CD14-positive monocyte (primary cell): ENCODE data around the gene KLHL14. TPM values are rescaled to one million over a fixed set of nuclear protein-coding genes. Genes with fewer than 3 reads are reported as not detected.

Experiments
- DNase-seq, 3 donors: peaks; one replicate each; pipeline ENCODE4 v3.0.0-alpha.2; 2011 to 2022
- H2AFZ ChIP-seq: 2 replicates; pipeline ENCODE4 v1.6.0; 2012; ENCODE audit warnings: mild to moderate bottlenecking, low read depth, low read length, inconsistent platforms; ENCODE audit not compliant: insufficient read depth, poor library complexity, severe bottlenecking
- H3K27ac ChIP-seq, 2 donors: 1 replicate in 1 of 2; 2 replicates in 1 of 2; pipeline ENCODE4 v1.5.1; 2012 to 2013; ENCODE audit warnings: low read length in 2 of 2, control low read depth in 1 of 2, inconsistent platforms in 1 of 2, low read depth in 1 of 2, mild to moderate bottlenecking in 1 of 2
- H3K27me3 ChIP-seq, 2 donors: one replicate each; pipeline versions ENCODE4 v1.6.0 to v1.6.1; 2011 to 2013; ENCODE audit warnings: low read length in 2 of 2; ENCODE audit not compliant: control insufficient read depth in 2 of 2, insufficient read depth in 2 of 2
- H3K36me3 ChIP-seq, 2 donors: replicated peaks in 1 of 2; 1 replicate in 1 of 2; 2 replicates in 1 of 2; pipeline versions ENCODE4 v1.5.1 to v1.6.1; 2012 to 2013; ENCODE audit warnings: low read length in 2 of 2, control low read depth in 1 of 2, inconsistent platforms in 1 of 2, mild to moderate bottlenecking in 1 of 2; ENCODE audit not compliant: insufficient read depth in 2 of 2, control insufficient read depth in 1 of 2
- H3K4me1 ChIP-seq, 2 donors: 1 replicate in 1 of 2; 2 replicates in 1 of 2; pipeline versions ENCODE4 v1.5.1 to v1.6.1; 2012 to 2013; ENCODE audit warnings: low read length in 2 of 2, control low read depth in 1 of 2, inconsistent platforms in 1 of 2, mild to moderate bottlenecking in 1 of 2, moderate library complexity in 1 of 2; ENCODE audit not compliant: insufficient read depth in 2 of 2, control insufficient read depth in 1 of 2
- H3K4me2 ChIP-seq: replicated peaks from 2 replicates; pipeline ENCODE3; 2012; ENCODE audit warnings: low read length, moderate library complexity, mild to moderate bottlenecking; ENCODE audit not compliant: poor library complexity, severe bottlenecking; ENCODE audit errors: extremely low read depth
- H3K4me3 ChIP-seq, 3 experiments: fragments of 200-600 bp in 1 of 3; sonication (generic) in 1 of 3; replicated peaks in 1 of 3; 1 replicate in 2 of 3; 2 replicates in 1 of 3; pipeline ENCODE4 v1.5.1; 2011 to 2013; ENCODE audit warnings: low read length in 3 of 3, mild to moderate bottlenecking in 3 of 3, control low read depth in 2 of 3, low read depth in 2 of 3, inconsistent platforms in 1 of 3, moderate library complexity in 1 of 3
- H3K79me2 ChIP-seq: 2 replicates; pipeline ENCODE4 v1.6.0; 2012; ENCODE audit warnings: mild to moderate bottlenecking, control low read depth, inconsistent platforms, low read length, moderate library complexity; ENCODE audit not compliant: insufficient read depth
- H3K9ac ChIP-seq: 2 replicates; pipeline ENCODE4 v1.6.0; 2017; ENCODE audit warnings: low read length, mild to moderate bottlenecking; ENCODE audit not compliant: insufficient read depth, poor library complexity, severe bottlenecking
- H3K9me3 ChIP-seq, 2 donors: replicated peaks in 1 of 2; 1 replicate in 1 of 2; 2 replicates in 1 of 2; pipeline versions ENCODE4 v1.5.1 to v1.6.1; 2012 to 2013; ENCODE audit warnings: low read length in 2 of 2, control low read depth in 1 of 2; ENCODE audit not compliant: control insufficient read depth in 1 of 2, insufficient read depth in 1 of 2
- H4K20me1 ChIP-seq: 2 replicates; pipeline ENCODE4 v1.6.0; 2012; ENCODE audit warnings: mild to moderate bottlenecking, low read length, control low read depth, moderate library complexity; ENCODE audit not compliant: insufficient read depth
- H3K27ac Mint-ChIP-seq, 7 donors: one replicate each; pipeline ENCODE4 v1.8.0; 2020; ENCODE audit warnings: mild to moderate bottlenecking in 7 of 7, mixed read lengths in 7 of 7, moderate library complexity in 6 of 7, inconsistent platforms in 2 of 7
- H3K27me3 Mint-ChIP-seq, 3 donors: one replicate each; pipeline ENCODE4 v1.8.0; 2021 to 2022; ENCODE audit warnings: low read depth in 3 of 3, mild to moderate bottlenecking in 3 of 3, mixed read lengths in 3 of 3, moderate library complexity in 3 of 3, inconsistent platforms in 1 of 3
- H3K36me3 Mint-ChIP-seq, 2 donors: one replicate each; pipeline ENCODE4 v1.8.0; 2020; ENCODE audit warnings: mixed read lengths in 2 of 2, inconsistent platforms in 1 of 2, mild to moderate bottlenecking in 1 of 2
- H3K4me1 Mint-ChIP-seq: one replicate; pipeline ENCODE4 v1.8.0; 2020; ENCODE audit warnings: mild to moderate bottlenecking, mixed read lengths
- H3K4me3 Mint-ChIP-seq, 2 donors: one replicate each; pipeline ENCODE4 v1.8.0; 2020; ENCODE audit warnings: mild to moderate bottlenecking in 2 of 2, mixed read lengths in 2 of 2, moderate library complexity in 1 of 2
- H3K9me3 Mint-ChIP-seq, 7 donors: one replicate each; pipeline ENCODE4 v1.8.0; 2020 to 2022; ENCODE audit warnings: mixed read lengths in 7 of 7, mild to moderate bottlenecking in 6 of 7, moderate library complexity in 6 of 7, inconsistent platforms in 2 of 7
- CTCF ChIP-seq: fragments of 200-600 bp; IDR thresholded peaks from one replicate; pipeline ENCODE4 v1.8.0; 2022; ENCODE audit warnings: antibody characterized with exemption, mild to moderate bottlenecking
- WGBS: methylation state at CpG from one replicate; pipeline ENCODE4 v1.1.5; 2013; ENCODE audit warnings: missing lambda C conversion rate; ENCODE audit not compliant: insufficient coverage; 5-methylcytosine and 5-hydroxymethylcytosine counted together
- intact Hi-C, 2 donors: fragments of 100-400 bp; cut with micrococcal nuclease; formaldehyde crosslinking; loops; one replicate each; pipeline versions ENCODE4 v1.15.0 to v1.15.1; 2023
- polyA plus RNA-seq, 3 donors: library from polyadenylated mRNA; depleted of rRNA in 1 of 3; unstranded in 2 of 3; stranded (reverse) in 1 of 3; fragments of 300-500 nt in 2 of 3; fragments of >200 nt in 1 of 3; fragmentation: Illumina TruSeq in 2 of 3; gene quantifications; 1 replicate in 2 of 3; 2 replicates in 1 of 3; pipeline ENCODE4 v1.2.3, GENCODE V29; 2012 to 2021

KLHL14 gene
- polyA plus RNA-seq, 3 donors, result 0.08 TPM; not detected in 2

GRCh38 chr18:32815881-32816280 is 43.1 kb upstream of the KLHL14 start:
- Mint-ChIP-seq H3K4me1 (no peaks in the 10 kb centered on the region), H3K27me3 (no peaks in the 10 kb centered on the region), H3K4me3 (no peak overlapping the region), H3K27ac (no peak overlapping the region), H3K36me3 (no peaks in the 10 kb centered on the region), H3K9me3 (peaks cover 0 to 3% (median 0%) of the 10 kb centered on the region in 7 donors)
- Histone ChIP-seq H3K9ac (no peak overlapping the region), H4K20me1 (no peaks in the 10 kb centered on the region), H3K27me3 (no peaks in the 10 kb centered on the region), H2AFZ (no peak overlapping the region), H3K4me1 (no peaks in the 10 kb centered on the region), H3K79me2 (no peaks in the 10 kb centered on the region), H3K4me3 (no peak overlapping the region), H3K27ac (no peak overlapping the region), H3K9me3 (no peaks in the 10 kb centered on the region), H3K4me2 (no peak overlapping the region), H3K36me3 (no peaks in the 10 kb centered on the region)
- intact Hi-C loops, result no loop called here
- no peak for DNase-seq
- no peak for TF ChIP-seq CTCF
- 80% methylated on average over 1 of the region's 3 CpGs for WGBS

- Mint-ChIP-seq H3K4me3 (no peak overlapping the region), H3K27me3 (peaks cover 0 to 2% (median 0%) of the 10 kb centered on the region in 3 donors), H3K27ac (no peak overlapping the region), H3K4me1 (no peaks in the 10 kb centered on the region), H3K36me3 (no peaks in the 10 kb centered on the region), H3K9me3 (peaks cover 0 to 3% (median 0%) of the 10 kb centered on the region in 7 donors)
- Histone ChIP-seq H3K79me2 (no peaks in the 10 kb centered on the region), H3K4me1 (no peaks in the 10 kb centered on the region), H3K27ac (no peak overlapping the region), H3K4me3 (no peak overlapping the region), H4K20me1 (no peaks in the 10 kb centered on the region), H3K9ac (no peak overlapping the region), H2AFZ (no peak overlapping the region), H3K27me3 (no peaks in the 10 kb centered on the region), H3K4me2 (no peak overlapping the region), H3K36me3 (no peaks in the 10 kb centered on the region), H3K9me3 (no peaks in the 10 kb centered on the region)
- intact Hi-C loops, result no loop called here
- no peak for DNase-seq
- 77% methylated on average over 3 of the region's 3 CpGs for WGBS
- TF ChIP-seq CTCF, result no peak
Measured at GRCh38 chr18:32812342-32812741, 39.5 kb upstream of the KLHL14 start.
